Fibroblast of the aortic adventitia (primary cell): ENCODE data around the gene NRXN3. TPM values are rescaled to one million over a fixed set of nuclear protein-coding genes. Genes with fewer than 3 reads are reported as not detected.
A peak's percentile ranks its signal among the peaks of the same experiment; 100 is the strongest.

Experiments
- DNase-seq: peaks from one replicate; pipeline ENCODE4 v3.0.0-alpha.2; 2010; ENCODE audit warnings: low read depth
- H3K4me3 ChIP-seq: 2 replicates; pipeline ENCODE4 v1.5.1; 2011; ENCODE audit warnings: low read depth, mild to moderate bottlenecking, control low read depth, low read length, moderate library complexity
- CTCF ChIP-seq: IDR thresholded peaks from 2 replicates; pipeline ENCODE4 v1.5.1; 2011; ENCODE audit warnings: mild to moderate bottlenecking, low read length, control low read depth, inconsistent platforms; ENCODE audit not compliant: insufficient read depth
- total RNA-seq: library from RNA; depleted of rRNA; stranded (reverse); fragments of >200 nt; gene quantifications from 2 replicates; pipeline ENCODE4 v1.2.3, GENCODE V29; 2012; ENCODE audit warnings: low replicate concordance

Gene NRXN3
- total RNA-seq, 1 donor: 0.18 TPM

DNA sequence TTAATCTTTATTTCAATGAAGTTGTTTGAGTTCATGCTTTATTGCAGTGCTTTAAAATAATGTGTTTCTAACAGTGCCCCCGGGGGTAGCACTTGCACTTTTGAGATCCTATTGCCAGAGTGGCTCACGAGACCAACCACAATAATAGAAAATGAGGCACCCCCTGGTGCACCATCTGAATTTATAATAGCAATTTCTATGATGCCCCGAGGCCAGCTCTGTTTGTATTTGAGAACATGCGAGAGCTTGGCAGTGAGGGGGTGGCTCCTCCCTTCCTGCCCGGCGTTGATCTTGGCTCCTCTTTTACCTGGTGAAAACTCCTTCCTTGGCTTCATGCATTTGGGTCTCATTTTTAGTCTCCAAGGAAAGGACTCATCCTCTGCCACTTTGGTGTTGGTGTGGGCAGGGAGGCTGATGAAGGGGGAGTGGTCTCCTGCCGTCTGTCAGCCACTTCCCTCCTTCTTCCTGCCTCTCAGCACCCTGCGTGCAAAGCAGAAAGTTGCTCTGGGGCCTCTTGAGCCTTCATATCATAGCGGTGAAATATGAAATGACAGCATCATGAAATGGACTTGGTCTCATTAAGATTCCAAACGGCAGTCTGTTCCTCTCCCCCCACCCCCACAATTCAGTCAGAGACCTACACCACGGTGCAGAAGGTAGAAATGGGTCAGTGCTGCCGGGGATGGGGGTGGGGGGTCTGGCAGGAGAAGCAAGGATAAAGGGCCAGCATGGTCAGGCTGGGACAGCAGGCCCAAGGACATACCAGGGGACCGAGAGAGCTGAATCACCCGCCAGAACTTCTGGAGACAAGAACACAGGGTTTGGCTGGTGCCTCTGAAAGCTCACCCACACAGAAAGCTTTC is 17.7 kb upstream of the NRXN3 start:
- no peak for DNase-seq
- H3K4me3 ChIP-seq: no peak overlapping the region
- TF ChIP-seq CTCF: no peak

GRCh38 chr14:78153064-78153341 is 17.2 kb upstream of the NRXN3 start:
- no peak overlapping the region for H3K4me3 ChIP-seq
- TF ChIP-seq CTCF: no peak
- DNase-seq: peak; percentile 39

DNA sequence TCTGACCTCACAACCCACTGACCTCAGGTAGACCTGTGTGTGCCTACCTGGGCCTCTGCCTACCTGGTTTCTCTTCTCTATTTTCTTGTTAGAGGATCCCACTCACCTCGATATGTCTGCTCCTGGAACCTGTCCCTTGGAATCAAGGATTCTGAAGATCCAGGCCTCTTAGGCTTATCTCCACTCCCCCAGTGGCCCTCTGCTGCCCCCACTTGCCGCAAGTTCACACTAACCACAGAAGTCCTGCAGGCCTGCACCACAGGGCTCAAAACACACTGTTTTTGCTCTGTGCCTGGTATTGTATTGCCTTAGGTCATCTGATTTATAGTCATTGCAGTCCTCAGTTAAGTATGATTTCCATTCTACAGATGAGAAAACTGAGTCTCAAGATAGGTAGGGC is 15.3 kb upstream of the NRXN3 start:
- no peak overlapping the region for H3K4me3 ChIP-seq
- no peak for DNase-seq

GRCh38 chr14:78156196-78156595 is 14.0 kb upstream of the NRXN3 start:
- no peak for DNase-seq
- TF ChIP-seq CTCF: no peak
- no peak overlapping the region for H3K4me3 ChIP-seq

More for the DNA sequence above, 15.3 kb upstream of the NRXN3 start:
- TF ChIP-seq CTCF: no peak

DNA sequence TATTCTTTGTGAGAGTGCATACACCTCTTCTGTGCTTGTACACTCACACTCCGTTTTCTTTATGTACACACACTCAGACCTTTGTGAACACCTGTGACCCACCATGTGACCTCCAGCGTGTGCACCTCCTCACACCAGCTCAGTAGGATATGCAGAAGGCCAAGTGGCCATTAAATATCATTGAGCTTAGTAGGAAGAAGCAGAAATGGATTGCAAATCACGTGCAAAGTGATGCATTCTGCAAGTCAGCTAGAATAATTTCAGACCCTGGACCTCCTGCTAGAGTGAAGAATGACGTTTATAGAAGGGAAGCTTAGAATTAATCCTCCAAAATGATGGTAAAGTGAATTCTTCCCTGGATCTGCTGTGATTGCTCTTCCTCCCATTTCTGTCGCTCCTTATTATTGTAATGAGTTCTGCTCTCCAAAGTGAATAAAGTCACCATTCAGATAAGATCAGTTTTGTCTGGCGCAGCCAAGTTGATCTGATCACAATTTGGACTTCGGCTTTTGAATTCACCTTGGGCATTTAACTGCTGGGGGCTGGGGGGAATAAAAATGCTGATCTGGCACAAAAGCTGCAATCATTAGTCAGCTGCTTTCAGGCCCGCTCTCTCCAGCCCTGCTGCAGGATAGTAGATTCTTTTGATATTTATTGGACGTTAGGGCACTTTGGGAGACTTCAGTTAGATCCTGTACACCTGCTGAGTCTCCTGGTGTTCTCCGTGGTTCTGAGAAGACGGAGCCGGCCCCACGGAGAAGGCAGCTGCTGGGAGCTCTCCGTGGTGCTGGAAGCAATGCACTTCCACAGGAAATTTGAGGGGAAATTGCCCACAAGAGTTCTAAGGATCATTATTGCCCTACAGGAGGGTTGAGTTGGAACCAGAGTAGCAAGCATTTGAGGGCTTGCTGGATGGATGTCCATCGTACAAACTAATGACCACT is 12.4 kb upstream of the NRXN3 start:
- no peak for TF ChIP-seq CTCF
- no peak overlapping the region for H3K4me3 ChIP-seq
- DNase-seq: peak; percentile 6

GRCh38 chr14:78162202-78162601 is 8.0 kb upstream of the NRXN3 start:
- H3K4me3 ChIP-seq: no peak overlapping the region
- DNase-seq: no peak
- TF ChIP-seq CTCF: no peak
